Peyer's patch (tissue), 4 donors: ENCODE results near the gene RAC3.

ENCODE experiments used
- CTCF ChIP-seq, 6 experiments: fragments of 450-650 bp in 4 of 6; fragments of 200-600 bp in 2 of 6; sonication (generic) in 1 of 6; IDR thresholded peaks; one replicate each; pipeline ENCODE4 v1.5.1; 2017 to 2019; ENCODE audit warnings: antibody characterized with exemption in 6 of 6, mild to moderate bottlenecking in 3 of 6, moderate library complexity in 1 of 6
- POLR2A ChIP-seq, 2 donors: fragments of 450-650 bp; IDR thresholded peaks; one replicate each; pipeline ENCODE4 v1.5.1; 2017; ENCODE audit warnings: antibody characterized with exemption in 2 of 2, mild to moderate bottlenecking in 2 of 2, moderate library complexity in 2 of 2

GRCh38 chr17:82029990-82030469, 1.4 kb upstream of the RAC3 start:
- TF ChIP-seq POLR2A (IDR thresholded peaks at IDR 0.05) (no peak), CTCF (IDR thresholded peaks at IDR 0.05) (no peak)
